GM12874 (cell line): ENCODE data around the gene MAGEB1.

Experiments
- CTCF ChIP-seq: IDR thresholded peaks from 2 replicates; pipeline ENCODE4 v1.5.1; 2011; ENCODE audit warnings: low read depth, mild to moderate bottlenecking, control low read depth, low read length, moderate library complexity; ENCODE audit not compliant: insufficient read depth

Gene MAGEB1

GRCh38 chrX:30228526-30228925, 18.4 kb upstream of the MAGEB1 start:
- TF ChIP-seq CTCF: no peak

GRCh38 chrX:30230395-30230794, 16.6 kb upstream of the MAGEB1 start, which contains the start of gene MAGEB3:
Gene MAGEB3, plus strand, starts transcription at chrX:30230657. Its CDS starts 5,268 bp downstream, at chrX:30235925.
- no peak for TF ChIP-seq CTCF

GRCh38 chrX:30241724-30242415, 5.1 kb upstream of the MAGEB1 start, which contains the start of gene MAGEB4:
Gene MAGEB4, plus strand, starts transcription at chrX:30242000. Its CDS starts 136 bp downstream, at chrX:30242136.
- TF ChIP-seq CTCF: no peak

- no peak for TF ChIP-seq CTCF
Observed at GRCh38 chrX:30248854-30249253, 1.9 kb downstream of the MAGEB1 start.

- TF ChIP-seq CTCF: no peak
Observed at GRCh38 chrX:30253257-30253656, 6.3 kb downstream of the MAGEB1 start.

- TF ChIP-seq CTCF: no peak
Observed at GRCh38 chrX:30259927-30260326, 13.0 kb downstream of the MAGEB1 start.

GRCh38 chrX:30261012-30261411, 14.1 kb downstream of the MAGEB1 start:
- no peak for TF ChIP-seq CTCF
